WTC11 (cell line): ENCODE results near the gene RFC1. TPM values are rescaled to one million over a fixed set of nuclear protein-coding genes. Genes with fewer than 3 reads are reported as not detected.
A peak's percentile ranks its signal among the peaks of the same experiment; 100 is the strongest.

Source experiments
- ATAC-seq: fragments of 200-7000 bp; cut with Tn5 transposase; 2 replicates; pipeline ENCODE4 v1.10.0; 2021; ENCODE audit warnings: mild to moderate bottlenecking, moderate library complexity
- CTCF ChIA-PET: fragments of 300-600 bp; sonication (Branson Sonifier 250); formaldehyde crosslinking; loops from one replicate; lab custom pipeline; 2021; ENCODE audit warnings: antibody characterized with exemption; lab: Charles Lee
- POLR2A ChIA-PET: fragments of 350-600 bp; sonication (Branson Sonifier 250); formaldehyde crosslinking; loops from one replicate; lab custom pipeline; 2021; ENCODE audit warnings: antibody characterized with exemption; lab: Charles Lee
- DNase-seq: peaks from one replicate; pipeline ENCODE4 v3.0.0; 2021; ENCODE audit warnings: low spot score
- H3K27ac Mint-ChIP-seq: 2 replicates; pipeline ENCODE4 v1.8.0; 2021; ENCODE audit warnings: mixed read lengths
- H3K27me3 Mint-ChIP-seq: 2 replicates; pipeline ENCODE4 v1.8.0; 2021; ENCODE audit warnings: low read depth, mild to moderate bottlenecking, moderate library complexity, mixed read lengths
- H3K36me3 Mint-ChIP-seq: 2 replicates; pipeline ENCODE4 v1.8.0; 2021; ENCODE audit warnings: mixed read lengths
- H3K4me1 Mint-ChIP-seq: 2 replicates; pipeline ENCODE4 v1.8.0; 2022; ENCODE audit warnings: mixed read lengths
- H3K4me3 Mint-ChIP-seq: 2 replicates; pipeline ENCODE4 v1.8.0; 2021; ENCODE audit warnings: mild to moderate bottlenecking, moderate library complexity, mixed read lengths
- H3K9me3 Mint-ChIP-seq: 2 replicates; pipeline ENCODE4 v1.8.0; 2021; ENCODE audit warnings: mixed read lengths
- ATF1 ChIP-seq: sonication (generic); formaldehyde crosslinking; IDR thresholded peaks from 2 replicates; pipeline ENCODE4 v1.8.1; 2023; ENCODE audit warnings: mild to moderate bottlenecking, moderate library complexity, missing genetic modification reagents
- CBFB ChIP-seq: sonication (generic); formaldehyde crosslinking; IDR thresholded peaks from 2 replicates; pipeline ENCODE4 v1.8.1; 2022; ENCODE audit warnings: mild to moderate bottlenecking, low read depth, missing genetic modification reagents
- CDX4 ChIP-seq: fragments of 250-450 bp; sonication (Bioruptor Pico); IDR thresholded peaks from 2 replicates; pipeline ENCODE4 v1.9.0; 2021; ENCODE audit warnings: moderate library complexity, mild to moderate bottlenecking, inconsistent platforms, borderline replicate concordance
- FOXK1 ChIP-seq: sonication (generic); formaldehyde crosslinking; IDR thresholded peaks from 2 replicates; pipeline ENCODE4 v1.8.0; 2022; ENCODE audit warnings: mild to moderate bottlenecking, moderate library complexity, missing genetic modification reagents
- GABPB1 ChIP-seq: sonication (generic); formaldehyde crosslinking; IDR thresholded peaks from 2 replicates; pipeline ENCODE4 v1.8.1; 2023; ENCODE audit warnings: mild to moderate bottlenecking, missing genetic modification reagents
- GRHL2 ChIP-seq: fragments of 250-450 bp; sonication (Bioruptor Pico); IDR thresholded peaks from 2 replicates; pipeline ENCODE4 v1.8.0; 2022; ENCODE audit warnings: mild to moderate bottlenecking, moderate library complexity; ENCODE audit not compliant: insufficient replicate concordance, severe bottlenecking
- GTF2I ChIP-seq: fragments of 250-450 bp; sonication (Bioruptor Pico); conservative IDR thresholded peaks from 2 replicates; pipeline ENCODE4 v1.4.0; 2021; ENCODE audit warnings: mild to moderate bottlenecking
- HMGXB4 ChIP-seq: sonication (generic); formaldehyde crosslinking; IDR thresholded peaks from 2 replicates; pipeline ENCODE4 v1.8.1; 2023; ENCODE audit warnings: mild to moderate bottlenecking, moderate library complexity, missing genetic modification reagents
- IRF1 ChIP-seq: sonication (generic); formaldehyde crosslinking; IDR thresholded peaks from 2 replicates; pipeline ENCODE4 v1.8.0; 2023; ENCODE audit warnings: missing genetic modification reagents
- JAZF1 ChIP-seq: fragments of 250-450 bp; sonication (Bioruptor Pico); IDR thresholded peaks from 2 replicates; pipeline ENCODE4 v1.9.0; 2021; ENCODE audit warnings: moderate library complexity, mild to moderate bottlenecking, inconsistent platforms
- KAT7 ChIP-seq: sonication (generic); formaldehyde crosslinking; IDR thresholded peaks from 2 replicates; pipeline ENCODE4 v1.8.1; 2023; ENCODE audit warnings: missing genetic modification reagents, mild to moderate bottlenecking, borderline replicate concordance
- MAX ChIP-seq: sonication (generic); formaldehyde crosslinking; IDR thresholded peaks from 2 replicates; pipeline ENCODE4 v1.8.0; 2022; ENCODE audit warnings: mild to moderate bottlenecking, missing genetic modification reagents
- MXD4 ChIP-seq: fragments of 250-450 bp; sonication (Bioruptor Pico); IDR thresholded peaks from 2 replicates; pipeline ENCODE4 v1.8.0; 2021; ENCODE audit warnings: mild to moderate bottlenecking, moderate library complexity, borderline replicate concordance
- MYBL2 ChIP-seq: sonication (generic); formaldehyde crosslinking; IDR thresholded peaks from 2 replicates; pipeline ENCODE4 v1.8.1; 2023; ENCODE audit warnings: mild to moderate bottlenecking, moderate library complexity, missing genetic modification reagents
- NR1H2 ChIP-seq: sonication (generic); formaldehyde crosslinking; IDR thresholded peaks from 2 replicates; pipeline ENCODE4 v1.9.0; 2021; ENCODE audit warnings: mild to moderate bottlenecking, moderate library complexity, missing genetic modification reagents
- PRRX2 ChIP-seq: fragments of 250-450 bp; sonication (Bioruptor Pico); IDR thresholded peaks from 2 replicates; pipeline ENCODE4 v1.8.0; 2021; ENCODE audit warnings: mild to moderate bottlenecking
- RORB ChIP-seq: fragments of 250-450 bp; sonication (Bioruptor Pico); IDR thresholded peaks from 2 replicates; pipeline ENCODE4 v1.9.0; 2021; ENCODE audit warnings: mild to moderate bottlenecking
- TEAD4 ChIP-seq: sonication (generic); formaldehyde crosslinking; IDR thresholded peaks from 2 replicates; pipeline ENCODE4 v1.8.0; 2022; ENCODE audit warnings: mild to moderate bottlenecking, missing genetic modification reagents
- USF1 ChIP-seq: sonication (generic); formaldehyde crosslinking; IDR thresholded peaks from 2 replicates; pipeline ENCODE4 v1.8.0; 2022; ENCODE audit warnings: mild to moderate bottlenecking, missing genetic modification reagents
- ZNF219 ChIP-seq: sonication (generic); formaldehyde crosslinking; IDR thresholded peaks from 2 replicates; pipeline ENCODE4 v1.8.0; 2023; ENCODE audit warnings: missing genetic modification reagents, mild to moderate bottlenecking, borderline replicate concordance
- ZNF317 ChIP-seq: sonication (generic); formaldehyde crosslinking; IDR thresholded peaks from 2 replicates; pipeline ENCODE4 v1.8.1; 2023; ENCODE audit warnings: low read depth, mild to moderate bottlenecking, moderate library complexity, missing genetic modification reagents, borderline replicate concordance
- ZNF416 ChIP-seq: fragments of 250-450 bp; sonication (Bioruptor Pico); IDR thresholded peaks from 2 replicates; pipeline ENCODE4 v1.9.0; 2021; ENCODE audit warnings: mild to moderate bottlenecking, inconsistent platforms
- ZNF425 ChIP-seq: fragments of 250-450 bp; sonication (Bioruptor Pico); conservative IDR thresholded peaks from 2 replicates; pipeline ENCODE4 v1.9.0; 2021; ENCODE audit warnings: mild to moderate bottlenecking
- ZNF532 ChIP-seq: fragments of 250-450 bp; sonication (Bioruptor Pico); IDR thresholded peaks from 2 replicates; pipeline ENCODE4 v1.9.0; 2021; ENCODE audit warnings: mild to moderate bottlenecking, borderline replicate concordance
- ZNF671 ChIP-seq: fragments of 250-450 bp; sonication (Bioruptor Pico); IDR thresholded peaks from 2 replicates; pipeline ENCODE4 v1.8.0; 2021; ENCODE audit warnings: mild to moderate bottlenecking
- total RNA-seq: library from RNA; stranded (reverse); gene quantifications from 3 replicates; pipeline ENCODE4 v1.2.3, GENCODE V29; 2021

RFC1 gene
- total RNA-seq, 1 experiment from 2014 or later = 59.4 TPM

GRCh38 chr4:39285853-39286252 is 80.3 kb downstream of the RFC1 start:
- TF ChIP-seq MXD4 (no peak), ZNF416 (CRISPR knock-in tag) (no peak), TEAD4 (CRISPR knock-in tag) (no peak), ATF1 (CRISPR knock-in tag) (no peak), CBFB (no peak), ZNF219 (no peak), JAZF1 (CRISPR knock-in tag) (no peak), IRF1 (no peak), KAT7 (CRISPR knock-in tag) (no peak), ZNF317 (no peak), GABPB1 (CRISPR knock-in tag) (no peak), HMGXB4 (CRISPR knock-in tag) (no peak), MYBL2 (no peak), NR1H2 (CRISPR knock-in tag) (no peak), ZNF671 (CRISPR knock-in tag) (no peak), RORB (CRISPR knock-in tag) (no peak), ZNF532 (CRISPR knock-in tag) (no peak)
- Mint-ChIP-seq H3K4me3 (no peak overlapping the region), H3K27ac (peak overlapping the region; percentile 27), H3K27me3 (no peaks in the 10 kb centered on the region), H3K36me3 (peaks cover 43% of the 10 kb centered on the region), H3K9me3 (no peaks in the 10 kb centered on the region), H3K4me1 (peaks cover 11% of the 10 kb centered on the region)
- ATAC-seq = no peak
- POLR2A ChIA-PET = no interaction called here
- no peak for DNase-seq
- CTCF ChIA-PET = no interaction called here

- POLR2A ChIA-PET = no interaction called here
- Mint-ChIP-seq H3K4me1 (peaks cover 11% of the 10 kb centered on the region), H3K27ac (no peak overlapping the region), H3K27me3 (no peaks in the 10 kb centered on the region), H3K9me3 (no peaks in the 10 kb centered on the region), H3K4me3 (no peak overlapping the region), H3K36me3 (peaks cover 40% of the 10 kb centered on the region)
- ATAC-seq (no peak), DNase-seq (no peak)
- CTCF ChIA-PET = no interaction called here
- TF ChIP-seq IRF1 (no peak), MXD4 (no peak), GTF2I (no peak), MAX (CRISPR knock-in tag) (no peak), FOXK1 (no peak), USF1 (CRISPR knock-in tag) (no peak), ZNF425 (no peak), GRHL2 (CRISPR knock-in tag) (no peak), CDX4 (CRISPR knock-in tag) (no peak), PRRX2 (CRISPR knock-in tag) (no peak)
Measured at GRCh38 chr4:39285111-39285795, 80.9 kb downstream of the RFC1 start.
